ENCODE measurements around the gene SMCO1. TPM values are rescaled to one million over a fixed set of nuclear protein-coding genes. Genes with fewer than 3 reads are reported as not detected.

SMCO1 gene
- total RNA-seq, 2 experiments from 2014 or later, result not detected

GRCh38 chr3:196518966-196519717, 4.0 kb upstream of the SMCO1 start:
- ChIA-PET POLR2A (no interaction called here), CTCF (interaction anchor here (0.6 to 3.6 kb wide), 5 partner anchors 10 to 453 kb away, joined by 3 to 14 read pairs (median 4); no protein-coding TSS in a partner anchor)
- intact Hi-C loops (cut with DNase I, micrococcal nuclease), result loop anchor here (1.0 kb wide), 1 partner anchor 266 kb away; no protein-coding TSS in a partner anchor
- ATAC-seq (ENCODE audit: poor library complexity) (no peak), DNase-seq (peak; percentile 23 to 77 (median 45))
- Histone ChIP-seq H3K4me3 (ENCODE audit: low read length) (no peak overlapping the region), H3K27ac (ENCODE audit: low read depth in 1 of 2, low read length in 2 of 2) (no peak overlapping the region), H3K9me3 (ENCODE audit: control insufficient read depth in 1 of 2, insufficient read depth in 1 of 2, low read length in 2 of 2) (peaks cover 29 to 55% of the 10 kb centered on the region in 2 experiments), H3K4me1 (ENCODE audit: insufficient read depth, low read length) (no peaks in the 10 kb centered on the region), H3K36me3 (ENCODE audit: insufficient read depth, low read length) (no peaks in the 10 kb centered on the region), H3K27me3 (ENCODE audit: control insufficient read depth in 1 of 2, insufficient read depth in 2 of 2, low read length in 2 of 2) (no peaks in the 10 kb centered on the region)
- Mint-ChIP-seq H3K27ac (no peak overlapping the region), H3K4me3 (no peak overlapping the region), H3K27me3 (peaks cover 4% of the 10 kb centered on the region), H3K36me3 (ENCODE audit: low read depth) (peaks cover 20% of the 10 kb centered on the region), H3K9me3 (peaks cover 22% of the 10 kb centered on the region), H3K4me1 (ENCODE audit: low read depth) (no peaks in the 10 kb centered on the region)
- peak; percentile 50 for TF ChIP-seq CTCF (IDR thresholded peaks at IDR 0.05)

- ChIA-PET POLR2A (interaction anchor here (0.6 kb wide), 1 partner anchor 15 kb away, joined by 4 read pairs; no protein-coding TSS in a partner anchor), CTCF (interaction anchor here (2.0 to 3.6 kb wide), 3 partner anchors 11 to 265 kb away, joined by 8 to 14 read pairs (median 9); no protein-coding TSS in a partner anchor)
- Histone ChIP-seq H3K4me1 (ENCODE audit: insufficient read depth, low read length) (no peaks in the 10 kb centered on the region), H3K27ac (ENCODE audit: low read depth in 1 of 2, low read length in 2 of 2) (no peak overlapping the region), H3K9me3 (ENCODE audit: control insufficient read depth in 1 of 2, insufficient read depth in 1 of 2, low read length in 2 of 2) (peaks cover 29 to 55% of the 10 kb centered on the region in 2 experiments), H3K4me3 (ENCODE audit: low read length) (no peak overlapping the region), H3K27me3 (ENCODE audit: control insufficient read depth in 1 of 2, insufficient read depth in 2 of 2, low read length in 2 of 2) (no peaks in the 10 kb centered on the region), H3K36me3 (ENCODE audit: insufficient read depth, low read length) (no peaks in the 10 kb centered on the region)
- H3K36me3 Mint-ChIP-seq (ENCODE audit: low read depth), result peaks cover 20% of the 10 kb centered on the region
- intact Hi-C loops (cut with DNase I, micrococcal nuclease), result no loop called here
- no peak for DNase-seq
- H3K9me3 Mint-ChIP-seq, result peaks cover 22% of the 10 kb centered on the region
- peaks cover 4% of the 10 kb centered on the region for H3K27me3 Mint-ChIP-seq
- H3K27ac Mint-ChIP-seq, result no peak overlapping the region
- H3K4me3 Mint-ChIP-seq, result no peak overlapping the region
- ATAC-seq (ENCODE audit: poor library complexity), result no peak
- TF ChIP-seq CTCF (IDR thresholded peaks at IDR 0.05), result no peak
- H3K4me1 Mint-ChIP-seq (ENCODE audit: low read depth), result no peaks in the 10 kb centered on the region
Observed at GRCh38 chr3:196517919-196518318, 2.8 kb upstream of the SMCO1 start.

GRCh38 chr3:196517162-196517800, 2.1 kb upstream of the SMCO1 start:
- no peak overlapping the region for H3K4me3 Mint-ChIP-seq
- H3K9me3 Mint-ChIP-seq, result peaks cover 20% of the 10 kb centered on the region
- ChIA-PET CTCF (interaction anchor here (1.2 to 3.6 kb wide), 3 partner anchors 11 to 31 kb away, joined by 3 to 14 read pairs (median 9); no protein-coding TSS in a partner anchor), POLR2A (no interaction called here)
- no peak for TF ChIP-seq CTCF (IDR thresholded peaks at IDR 0.05)
- H3K27ac Mint-ChIP-seq, result no peak overlapping the region
- H3K4me1 Mint-ChIP-seq (ENCODE audit: low read depth), result no peaks in the 10 kb centered on the region
- peaks cover 4% of the 10 kb centered on the region for H3K27me3 Mint-ChIP-seq
- H3K27me3 ChIP-seq (ENCODE audit: control insufficient read depth in 1 of 2, insufficient read depth in 2 of 2, low read length in 2 of 2), result no peaks in the 10 kb centered on the region
- H3K9me3 ChIP-seq (ENCODE audit: control insufficient read depth in 1 of 2, insufficient read depth in 1 of 2, low read length in 2 of 2), result peaks cover 29 to 55% of the 10 kb centered on the region in 2 experiments
- ATAC-seq (ENCODE audit: poor library complexity) (no peak), DNase-seq (no peak)
- H3K27ac ChIP-seq (ENCODE audit: low read depth in 1 of 2, low read length in 2 of 2), result no peak overlapping the region
- intact Hi-C loops (cut with DNase I, micrococcal nuclease), result no loop called here
- H3K36me3 Mint-ChIP-seq (ENCODE audit: low read depth), result peaks cover 20% of the 10 kb centered on the region
- no peak overlapping the region for H3K4me3 ChIP-seq (ENCODE audit: low read length)
- no peaks in the 10 kb centered on the region for H3K4me1 ChIP-seq (ENCODE audit: insufficient read depth, low read length)
- H3K36me3 ChIP-seq (ENCODE audit: insufficient read depth, low read length), result no peaks in the 10 kb centered on the region
